A204.1 (cell line): ENCODE results near the gene ALKBH1.
"Not testable (repeated sequence)": the region's sequence is repeated elsewhere in the genome, so short reads cannot be mapped to it uniquely, and the experiment has no call there.

Experiments used
- FAIRE-seq: peaks from 2 replicates; lab custom pipeline; 2012; peaks lifted over from hg19 to GRCh38; lab: Jason Lieb, UNC

Gene ALKBH1, protein sequence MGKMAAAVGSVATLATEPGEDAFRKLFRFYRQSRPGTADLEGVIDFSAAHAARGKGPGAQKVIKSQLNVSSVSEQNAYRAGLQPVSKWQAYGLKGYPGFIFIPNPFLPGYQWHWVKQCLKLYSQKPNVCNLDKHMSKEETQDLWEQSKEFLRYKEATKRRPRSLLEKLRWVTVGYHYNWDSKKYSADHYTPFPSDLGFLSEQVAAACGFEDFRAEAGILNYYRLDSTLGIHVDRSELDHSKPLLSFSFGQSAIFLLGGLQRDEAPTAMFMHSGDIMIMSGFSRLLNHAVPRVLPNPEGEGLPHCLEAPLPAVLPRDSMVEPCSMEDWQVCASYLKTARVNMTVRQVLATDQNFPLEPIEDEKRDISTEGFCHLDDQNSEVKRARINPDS

DNA sequence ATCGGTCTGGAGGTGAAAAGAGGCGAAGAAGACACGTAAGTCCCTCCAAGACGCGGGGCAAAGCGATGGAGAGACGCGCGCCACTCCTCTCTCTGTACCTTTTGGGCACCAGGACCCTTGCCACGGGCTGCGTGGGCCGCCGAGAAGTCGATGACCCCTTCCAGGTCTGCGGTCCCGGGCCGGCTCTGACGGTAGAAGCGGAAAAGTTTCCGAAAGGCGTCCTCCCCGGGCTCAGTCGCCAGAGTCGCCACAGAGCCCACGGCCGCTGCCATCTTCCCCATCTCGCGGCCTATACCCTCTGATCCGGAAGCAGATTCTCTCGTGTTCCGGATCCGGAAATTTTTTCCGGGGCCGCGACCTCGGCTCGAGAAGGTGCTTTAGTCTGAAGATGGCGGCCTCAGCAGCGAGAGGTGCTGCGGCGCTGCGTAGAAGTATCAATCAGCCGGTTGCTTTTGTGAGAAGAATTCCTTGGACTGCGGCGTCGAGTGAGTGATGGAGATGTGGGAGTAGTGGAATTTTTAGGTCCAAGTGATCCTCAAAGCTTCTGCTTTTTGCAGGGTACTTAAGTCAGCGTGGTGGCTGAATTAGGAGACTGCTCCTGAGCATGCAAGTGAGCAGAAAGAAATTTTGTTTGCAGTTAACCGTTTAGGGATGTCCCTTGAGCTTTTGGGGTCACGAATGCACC is at the start of gene ALKBH1, which contains the start of gene SLIRP:
TSS of gene ALKBH1 (minus strand) at position 300 of the 685 bp plus-strand sequence. CDS start at position 281, 19 bp downstream.
TSS of gene SLIRP (plus strand) at position 380 of the 685 bp plus-strand sequence. CDS start at position 389, 9 bp downstream.
- FAIRE-seq = no peak

DNA sequence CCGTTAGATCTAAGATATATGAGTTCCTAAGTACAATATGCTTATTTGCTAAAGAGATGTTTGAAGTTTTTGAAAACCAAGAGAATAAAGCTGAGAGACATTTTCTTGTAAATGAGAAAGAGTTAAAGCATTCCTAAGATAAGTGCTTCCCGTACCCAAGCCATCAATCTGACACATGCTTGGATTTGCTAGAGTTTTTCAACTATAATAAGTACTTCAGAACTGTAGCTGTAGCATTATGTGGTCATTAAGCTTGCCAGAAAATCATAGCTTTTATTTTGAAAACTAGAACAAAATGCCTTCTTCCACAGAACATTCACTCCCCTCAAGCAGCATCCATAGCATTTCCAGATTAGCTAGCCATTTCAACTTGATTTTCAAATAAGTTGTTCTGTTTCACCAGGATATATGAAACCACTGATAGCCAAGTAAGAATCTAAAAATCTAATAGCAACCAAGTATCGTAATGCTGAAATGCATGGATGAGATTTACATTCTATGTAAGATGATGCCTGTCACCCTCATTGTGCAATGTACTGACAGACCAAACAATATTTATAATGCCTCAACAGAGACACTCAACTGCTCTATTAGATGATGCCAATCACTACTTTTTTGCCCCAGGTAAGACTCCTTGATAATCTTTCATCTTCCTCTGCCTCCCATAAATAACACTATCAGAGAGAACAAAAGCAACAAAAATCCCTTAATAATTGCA is 45.1 kb upstream of the ALKBH1 start:
- no peak for FAIRE-seq

DNA sequence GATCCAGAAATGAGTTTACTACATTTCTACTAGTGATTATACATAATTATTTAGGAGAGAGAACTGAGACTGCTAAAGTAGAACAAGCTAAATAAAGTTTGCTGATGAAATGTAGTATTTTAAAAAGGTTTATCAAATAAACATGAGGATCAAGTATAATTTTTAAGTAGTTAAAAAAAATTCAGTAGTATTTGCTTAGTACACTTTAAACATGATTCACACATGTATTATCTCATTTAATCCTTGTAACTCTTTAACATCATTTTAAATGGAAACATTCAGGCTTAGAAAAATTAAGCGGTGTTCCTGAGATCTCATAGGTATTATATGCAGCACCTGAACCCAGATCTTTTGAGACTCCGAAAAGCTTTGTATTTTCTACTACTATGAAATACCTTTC is 44.4 kb upstream of the ALKBH1 start:
- FAIRE-seq = peak; percentile 59

DNA sequence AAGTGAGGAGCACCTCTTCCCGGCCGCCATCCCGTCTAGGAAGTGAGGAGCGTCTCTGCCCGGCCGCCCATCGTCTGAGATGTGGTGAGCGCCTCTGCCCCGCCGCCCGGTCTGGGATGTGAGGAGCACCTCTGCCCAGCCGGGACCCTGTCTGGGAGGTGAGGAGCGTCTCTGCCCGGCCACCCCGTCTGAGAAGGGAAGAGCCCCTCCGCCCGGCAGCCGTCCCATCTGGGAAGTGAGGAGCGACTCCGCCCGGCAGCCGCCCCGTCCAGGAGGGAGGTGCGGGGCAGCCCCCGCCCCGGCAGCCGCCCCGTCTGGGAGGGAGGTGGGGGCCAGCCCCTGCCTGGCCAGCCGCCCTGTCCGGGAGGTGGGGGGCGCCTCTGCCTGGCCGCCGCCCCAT is 39.6 kb upstream of the ALKBH1 start:
- FAIRE-seq = not testable (repeated sequence)

DNA sequence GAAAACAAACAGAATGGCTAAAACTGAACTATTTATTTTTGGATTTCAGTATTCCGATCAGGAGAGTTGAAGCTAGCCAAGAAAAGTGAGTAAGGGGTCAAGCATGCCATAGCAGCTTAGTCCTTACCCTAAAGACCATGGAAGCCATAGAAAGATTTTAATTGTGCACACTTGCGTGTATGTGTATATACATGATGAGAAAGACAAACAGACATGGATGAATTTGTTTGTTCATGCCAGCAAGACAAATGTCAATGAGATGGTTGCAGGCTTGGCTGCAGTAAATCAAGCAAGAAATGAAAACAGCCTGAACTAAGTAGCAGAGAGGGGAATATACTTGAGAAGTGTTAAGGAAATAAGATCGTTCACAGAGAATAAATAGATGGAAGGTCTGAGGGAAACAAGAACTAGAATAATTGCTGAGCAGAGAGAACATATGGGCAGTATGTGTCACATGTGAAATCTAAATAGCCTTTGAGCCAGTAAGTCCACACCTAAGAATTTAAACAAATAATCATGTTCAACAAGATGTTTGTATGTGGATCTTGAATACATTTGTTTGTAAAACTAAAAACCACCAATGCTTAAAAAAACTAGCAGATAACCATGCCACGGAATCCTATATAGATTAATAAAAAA is 38.4 kb upstream of the ALKBH1 start:
- no peak for FAIRE-seq

DNA sequence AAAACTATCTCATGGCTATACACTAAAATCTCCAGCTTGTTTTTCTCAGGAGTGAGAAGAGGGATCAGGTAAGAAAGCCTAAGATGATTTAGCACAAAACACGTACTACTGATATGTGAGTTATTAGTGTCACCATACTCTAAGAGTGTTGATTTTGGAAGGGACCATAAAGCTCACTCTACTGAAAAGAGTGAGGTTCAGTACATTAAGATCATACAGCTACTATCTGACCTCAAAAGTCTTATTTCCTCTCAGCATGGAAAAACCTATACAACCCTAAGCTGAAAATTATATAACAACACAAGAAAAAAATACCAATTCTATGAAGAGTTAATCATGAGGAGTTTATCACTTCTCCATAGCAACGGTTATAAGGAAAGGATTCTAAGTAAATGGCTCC is 33.6 kb upstream of the ALKBH1 start:
- FAIRE-seq = no peak

DNA sequence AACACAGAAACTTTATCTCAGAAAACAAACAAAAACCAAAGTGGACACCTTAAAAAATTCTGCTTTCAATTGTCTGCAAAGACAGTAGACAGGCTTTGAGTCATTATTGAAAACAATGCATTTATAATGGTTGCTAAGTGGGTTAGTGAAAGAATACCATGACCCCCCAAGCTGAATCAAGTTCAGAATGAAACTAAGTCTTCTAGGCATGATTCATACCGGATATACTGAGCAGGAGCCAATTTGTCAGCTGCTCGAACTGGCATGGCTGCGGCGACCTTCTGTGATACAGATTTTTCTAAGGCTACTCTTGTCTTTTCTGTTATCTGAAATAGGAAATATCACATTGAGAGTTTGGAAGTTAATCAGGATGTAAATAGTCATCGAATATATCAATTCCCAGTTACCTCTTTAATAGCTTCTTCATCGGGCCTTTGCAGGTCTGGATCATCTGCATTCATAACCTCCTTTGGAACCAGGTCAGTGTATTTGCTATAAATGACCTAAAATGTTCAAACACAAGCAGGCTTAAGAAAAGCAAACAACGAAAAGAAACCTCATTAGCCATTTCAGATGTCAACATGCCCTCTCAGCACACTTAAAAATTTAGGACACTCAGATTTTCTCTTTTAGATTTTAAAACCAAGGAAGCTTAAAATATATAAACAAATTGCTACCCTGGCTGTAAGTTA is 30.9 kb upstream of the ALKBH1 start:
- no peak for FAIRE-seq

DNA sequence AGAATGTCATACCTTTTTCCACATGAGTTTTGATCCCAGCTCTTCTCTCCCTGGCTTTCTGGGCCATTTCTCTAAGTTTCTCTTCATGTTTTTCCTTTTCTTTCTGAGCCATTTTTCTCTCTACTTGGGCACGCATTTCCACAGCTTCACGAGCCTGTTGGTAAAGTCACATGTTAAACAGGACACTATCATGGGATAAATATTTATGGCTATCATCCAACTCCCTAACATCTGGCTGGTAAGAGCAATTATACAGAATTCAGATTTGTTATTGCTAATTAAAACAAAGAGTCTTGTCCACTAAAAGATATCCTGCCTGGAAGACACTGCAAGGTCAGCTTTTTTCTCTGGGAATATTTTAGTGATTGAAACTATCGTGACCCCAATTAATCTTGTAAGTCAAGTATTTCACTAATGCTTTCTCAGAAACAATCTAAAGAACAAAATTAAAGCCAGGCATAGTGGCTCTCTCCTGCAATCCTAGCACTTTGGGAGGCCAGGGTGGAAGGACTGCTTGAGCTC is 23.2 kb upstream of the ALKBH1 start:
- no peak for FAIRE-seq

DNA sequence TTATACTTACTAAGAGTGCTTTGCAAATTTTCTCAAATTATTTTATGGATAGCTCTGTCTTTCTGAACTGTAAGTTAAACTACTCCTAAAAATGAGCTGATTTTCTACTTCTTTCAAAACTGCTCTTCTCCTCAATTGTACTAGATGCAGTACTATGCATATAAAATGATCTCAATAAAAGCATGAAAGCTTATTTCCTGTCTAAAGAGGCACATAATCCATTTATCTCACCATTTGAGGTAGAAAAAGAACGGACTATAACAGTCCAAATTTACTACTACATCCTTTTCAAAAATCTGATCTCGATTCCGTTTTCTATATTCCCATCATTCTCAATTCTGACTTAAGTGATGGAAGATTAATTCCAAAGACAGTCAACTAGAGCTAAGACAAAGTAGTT is 14.5 kb upstream of the ALKBH1 start:
- no peak for FAIRE-seq

DNA sequence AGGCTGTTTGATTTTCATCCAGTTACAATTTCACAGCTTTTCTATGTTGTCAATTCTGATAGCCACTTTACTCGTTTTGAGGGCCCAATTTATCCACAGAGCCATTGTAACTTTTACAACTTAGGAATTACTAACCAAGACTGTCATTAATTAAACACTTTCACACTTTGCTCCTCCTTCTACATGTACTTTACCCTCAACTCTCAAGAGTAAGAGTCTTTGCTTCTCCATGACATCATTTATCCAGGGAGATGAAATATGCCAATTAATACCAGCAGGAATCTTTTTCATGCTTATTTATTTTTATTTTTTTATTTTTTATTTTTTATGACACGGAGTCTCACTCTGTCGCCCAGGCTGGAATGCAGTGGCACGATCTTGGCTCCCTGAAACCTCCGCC is 13.6 kb upstream of the ALKBH1 start:
- FAIRE-seq = no peak

DNA sequence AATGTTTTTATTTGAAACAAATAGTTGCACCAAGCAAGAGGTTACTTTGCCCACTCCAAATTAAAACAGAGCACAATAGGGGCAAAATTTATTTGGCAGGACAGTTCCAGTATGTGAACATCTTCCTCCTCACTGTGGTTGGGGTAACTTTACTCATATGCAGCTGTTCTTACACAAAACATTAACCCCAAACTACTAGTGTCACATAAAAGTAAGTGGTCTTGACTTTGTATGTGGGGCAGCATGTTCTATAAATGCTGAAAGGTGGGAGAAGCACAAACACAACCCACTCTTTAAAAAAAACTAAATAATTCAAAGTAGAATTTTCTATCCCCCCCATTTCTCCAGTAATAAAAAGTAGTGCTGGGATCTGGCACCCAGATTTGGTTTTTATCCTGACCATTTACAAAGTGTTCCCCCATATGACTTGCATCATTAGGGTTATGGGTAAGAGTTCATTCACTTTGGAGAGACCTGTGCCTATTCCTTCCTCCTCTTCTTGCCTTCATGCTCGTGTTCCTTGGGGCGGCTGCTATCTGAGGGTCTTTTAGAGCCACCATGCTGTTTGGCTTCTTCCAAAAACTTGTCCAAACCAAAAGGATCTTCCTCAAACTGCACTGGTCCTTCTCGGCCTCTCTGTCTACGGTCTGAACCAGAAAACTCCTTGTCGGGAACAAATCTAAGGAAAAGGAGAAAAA is 9.9 kb upstream of the ALKBH1 start:
- FAIRE-seq = no peak

DNA sequence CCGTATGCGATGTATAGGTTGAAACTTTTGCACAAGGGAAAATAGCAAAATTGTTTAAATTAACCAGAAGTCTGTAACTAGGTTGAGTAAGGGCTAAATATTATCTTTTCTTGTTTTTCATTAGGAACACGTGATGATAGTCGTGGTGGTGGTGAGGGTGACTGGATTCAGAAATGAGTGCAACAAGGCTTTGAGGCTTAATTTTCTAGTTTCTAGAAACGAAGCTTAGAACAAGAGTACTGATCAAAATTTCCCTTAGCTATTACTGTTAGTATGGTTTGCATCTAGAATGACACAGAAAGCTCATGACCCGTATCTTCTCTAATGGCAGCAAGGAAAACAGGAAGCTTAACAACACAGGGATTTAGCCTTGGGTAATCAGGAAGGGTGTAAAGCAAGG is 7.1 kb upstream of the ALKBH1 start:
- FAIRE-seq = no peak

DNA sequence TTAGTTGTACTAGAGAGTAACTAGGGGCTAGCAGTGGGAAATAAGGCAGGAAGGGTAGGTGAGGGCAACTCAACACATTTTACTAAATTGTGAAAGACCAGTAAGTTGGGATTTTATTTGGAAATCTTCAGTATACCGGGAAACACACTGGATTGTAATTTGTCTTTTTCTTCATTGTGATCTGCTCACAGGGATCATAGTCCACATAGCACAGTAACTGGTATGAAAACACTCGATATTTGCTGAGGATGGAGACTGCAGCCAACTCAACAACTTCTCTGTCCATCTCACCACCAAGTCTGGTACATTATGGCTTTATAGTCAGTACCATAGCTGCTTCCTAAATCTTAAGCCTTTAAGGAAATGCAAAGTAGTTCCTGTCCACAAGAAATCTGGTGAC is 2.5 kb upstream of the ALKBH1 start:
- FAIRE-seq = no peak

DNA sequence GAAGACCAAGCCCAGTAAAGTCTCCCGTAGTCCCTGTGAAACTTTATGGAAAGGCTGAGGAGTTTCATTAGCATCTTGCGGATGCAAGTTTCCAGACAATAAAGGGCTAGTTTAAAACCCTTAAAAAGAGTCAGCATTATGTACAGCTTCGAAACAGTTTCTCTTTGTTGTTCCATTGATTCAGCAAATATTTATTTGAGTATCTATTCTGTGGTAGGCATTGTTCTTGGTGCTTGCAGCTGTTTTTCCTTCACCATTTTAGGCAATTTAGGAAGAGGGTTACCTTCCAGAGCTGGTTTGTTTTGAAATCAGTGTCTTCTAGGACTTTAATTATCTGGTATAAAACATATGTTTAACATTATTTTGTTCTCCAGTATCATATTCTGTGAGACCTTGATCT is 1.6 kb upstream of the ALKBH1 start:
- no peak for FAIRE-seq

DNA sequence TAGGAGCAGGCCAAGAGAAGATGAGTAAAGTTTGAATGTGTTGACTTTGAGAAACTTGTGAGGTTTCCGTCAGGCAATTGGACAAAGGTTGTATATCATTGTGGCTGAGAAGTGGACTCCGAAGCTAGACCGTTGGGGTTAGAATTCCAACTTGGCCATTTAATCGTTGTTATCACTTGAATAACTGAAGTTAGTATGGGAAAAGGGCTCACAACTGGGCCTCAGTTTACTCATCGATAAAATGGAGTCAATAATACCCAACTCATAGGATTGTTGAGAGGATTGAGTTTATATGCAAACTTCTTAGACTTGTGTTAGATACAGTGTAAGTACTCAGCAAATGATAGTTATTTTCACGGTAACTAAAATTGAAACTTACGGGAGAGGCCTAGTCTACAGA is 926 bp upstream of the ALKBH1 start:
- no peak for FAIRE-seq

DNA sequence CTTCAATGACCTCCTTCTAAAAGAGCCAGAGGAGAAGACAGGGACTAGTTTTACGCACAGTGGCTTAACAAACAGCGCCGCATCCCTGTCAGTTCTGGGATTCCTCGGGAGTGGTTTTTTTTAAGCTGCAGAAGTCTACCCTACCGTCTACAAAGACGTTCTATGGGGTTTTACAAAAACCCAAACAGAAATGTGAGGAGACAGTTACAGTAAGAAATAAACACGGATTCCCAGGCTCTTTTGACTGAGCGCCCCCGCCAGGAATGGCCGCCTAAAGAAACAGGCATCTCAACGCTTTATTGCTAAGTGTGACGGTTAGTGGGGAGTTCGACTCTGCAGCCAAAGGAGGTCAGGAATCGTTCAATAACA is 484 bp downstream of the ALKBH1 start:
- FAIRE-seq = no peak

DNA sequence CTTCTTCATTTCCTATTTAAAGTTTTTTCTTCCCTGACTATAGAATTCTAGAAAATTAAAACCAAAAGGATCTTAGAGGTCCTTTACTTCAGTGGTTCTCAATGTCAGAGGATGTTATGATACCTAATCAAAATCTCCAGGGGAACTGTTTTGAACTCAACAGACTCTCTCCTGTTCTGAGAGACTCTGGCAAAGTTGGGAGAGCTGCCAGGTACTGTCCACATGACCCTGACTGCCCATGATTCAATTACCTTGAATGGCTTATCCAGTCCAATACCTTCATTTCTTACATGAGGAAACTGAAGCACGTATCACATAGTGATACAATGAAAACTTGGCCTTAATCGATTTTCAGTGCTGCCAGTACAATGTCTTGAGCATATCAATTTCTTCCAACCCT is 16.6 kb downstream of the ALKBH1 start:
- no peak for FAIRE-seq

DNA sequence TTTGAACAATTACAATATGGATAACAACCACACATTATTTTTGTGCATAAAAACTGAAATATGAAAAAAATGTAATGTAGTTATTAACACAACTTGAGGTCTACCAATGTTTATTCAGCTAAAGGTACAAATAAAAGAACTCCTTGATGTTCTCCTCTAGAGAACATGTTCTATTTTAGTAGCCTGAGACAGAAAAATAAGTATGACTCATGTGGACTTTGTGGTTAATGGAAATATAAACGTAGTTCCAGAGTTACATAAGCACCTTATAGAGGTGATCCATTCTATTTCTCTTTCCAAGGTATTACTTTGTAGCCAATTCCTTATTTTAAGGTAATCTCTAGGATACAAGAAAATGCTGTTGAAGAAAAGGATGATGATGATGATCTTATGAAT is 25.7 kb downstream of the ALKBH1 start:
- FAIRE-seq = no peak

DNA sequence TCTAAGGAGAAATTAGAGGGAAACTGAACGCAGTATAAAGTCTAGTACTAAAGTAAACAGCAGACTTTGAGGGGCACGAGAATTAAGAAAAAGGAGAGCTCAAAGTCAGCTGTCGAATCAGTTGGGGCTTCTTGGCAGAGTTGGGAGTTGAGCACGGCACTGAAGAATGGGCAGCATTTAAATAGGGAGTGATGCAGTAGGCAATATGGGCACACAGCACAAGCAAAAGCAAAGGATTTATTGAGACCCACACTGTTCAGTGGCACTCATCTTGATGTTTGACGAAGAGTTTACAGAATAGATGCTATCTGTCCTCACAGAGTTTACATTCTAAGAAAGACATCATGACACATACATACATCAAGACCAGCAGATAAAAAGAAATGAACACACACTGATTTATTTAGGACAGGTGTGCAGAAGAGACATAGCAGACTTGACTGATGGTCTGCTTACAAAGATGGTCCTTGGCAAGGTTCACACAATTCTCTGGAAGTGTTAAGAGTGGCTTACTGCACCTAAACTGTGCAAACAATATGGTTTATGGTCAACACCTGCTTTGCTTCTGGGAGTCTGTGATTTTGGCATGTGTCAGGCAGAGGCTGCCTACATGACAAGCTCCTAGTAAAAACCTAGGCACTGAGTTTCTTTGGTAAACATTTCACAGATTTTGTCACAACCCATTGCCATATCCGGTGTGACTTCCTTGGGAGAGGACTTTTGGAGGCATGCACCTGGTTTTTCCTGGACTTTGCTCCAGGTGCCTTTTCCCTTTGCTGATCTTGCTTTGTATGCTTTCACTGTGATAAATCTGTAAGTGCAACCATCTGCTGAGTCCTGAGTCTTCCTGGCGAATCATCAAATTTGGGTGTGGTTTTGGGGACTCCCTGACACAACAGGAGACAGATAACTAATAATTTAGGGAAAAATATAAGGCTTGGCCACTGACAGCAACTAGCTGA is 26.3 kb downstream of the ALKBH1 start:
- no peak for FAIRE-seq

DNA sequence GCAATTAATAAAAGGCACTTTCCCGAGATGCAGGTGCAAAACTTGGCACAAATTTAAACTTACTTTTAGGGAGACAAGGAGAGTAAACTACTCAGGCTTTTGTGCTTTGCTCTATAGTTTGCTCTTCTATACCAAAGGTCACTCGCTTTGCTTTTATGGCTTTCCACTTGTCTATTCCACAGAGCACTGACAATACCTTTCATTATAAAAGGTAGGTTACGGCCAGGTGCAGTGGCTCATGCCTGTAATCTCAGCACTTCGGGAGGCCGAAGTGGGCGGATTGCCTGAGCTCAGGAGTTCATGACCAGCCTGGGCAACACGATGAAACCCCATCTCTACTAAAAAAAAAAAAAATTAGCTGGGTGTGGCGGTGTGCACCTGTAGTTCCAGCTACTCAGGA is 32.9 kb downstream of the ALKBH1 start:
- FAIRE-seq = no peak
